ENCODE measurements around the gene SPAAR. TPM values are rescaled to one million over a fixed set of nuclear protein-coding genes. Genes with fewer than 3 reads are reported as not detected.

The SPAAR gene
- total RNA-seq, 4 donors from 2014 or later, result 0.49 to 1.3 (median 1.1) TPM; not detected in 1

GRCh38 chr9:35907711-35908503 lies 1.4 kb upstream of the SPAAR start:
- WGBS, result 40% methylated on average over 13 of the region's 13 CpGs
- Histone ChIP-seq H3K36me3 (no peaks in the 10 kb centered on the region), H3K27me3 (no peaks in the 10 kb centered on the region), H3K27ac (peak overlapping the region; percentile 96), H3K4me3 (peak overlapping the region; percentile 41), H3K9me3 (no peaks in the 10 kb centered on the region), H3K4me1 (peaks cover 83% of the 10 kb centered on the region)
- DNase-seq (ENCODE audit: low spot score in 2 of 2), result peak in 1 of 2 donors; percentile 85
- TF ChIP-seq CTCF (IDR thresholded peaks at IDR 0.05) (no peak), POLR2AphosphoS5 (IDR thresholded peaks at IDR 0.05) (peak in 1 of 3 donors; percentile 41), EP300 (IDR thresholded peaks at IDR 0.05) (no peak), POLR2A (IDR thresholded peaks at IDR 0.05) (no peak)

- peak overlapping the region; percentile 41 for H3K4me3 ChIP-seq
- no peaks in the 10 kb centered on the region for H3K9me3 ChIP-seq
- H3K27me3 ChIP-seq, result no peaks in the 10 kb centered on the region
- peaks cover 79% of the 10 kb centered on the region for H3K4me1 ChIP-seq
- DNase-seq (ENCODE audit: low spot score in 2 of 2), result no peak
- WGBS, result 76% methylated on average over 9 of the region's 9 CpGs
- no peak for TF ChIP-seq EP300 (IDR thresholded peaks at IDR 0.05)
- no peak for TF ChIP-seq POLR2A (IDR thresholded peaks at IDR 0.05)
- no peak for TF ChIP-seq CTCF (IDR thresholded peaks at IDR 0.05)
- no peak for TF ChIP-seq POLR2AphosphoS5 (IDR thresholded peaks at IDR 0.05)
- peak overlapping the region; percentile 96 for H3K27ac ChIP-seq
- H3K36me3 ChIP-seq, result no peaks in the 10 kb centered on the region
Observed at GRCh38 chr9:35908504-35909125, 675 bp upstream of the SPAAR start.

- Histone ChIP-seq H3K27ac (peak overlapping the region; percentile 96), H3K36me3 (no peaks in the 10 kb centered on the region), H3K9me3 (no peaks in the 10 kb centered on the region), H3K4me3 (no peak overlapping the region), H3K27me3 (no peaks in the 10 kb centered on the region), H3K4me1 (peaks cover 76% of the 10 kb centered on the region)
- 85% methylated on average over 31 of the region's 34 CpGs for WGBS
- no peak for DNase-seq (ENCODE audit: low spot score in 2 of 2)
- TF ChIP-seq CTCF (IDR thresholded peaks at IDR 0.05) (no peak), POLR2AphosphoS5 (IDR thresholded peaks at IDR 0.05) (no peak), POLR2A (IDR thresholded peaks at IDR 0.05) (no peak), EP300 (IDR thresholded peaks at IDR 0.05) (no peak)
Observed at GRCh38 chr9:35909687-35910612, 660 bp downstream of the SPAAR start.

GRCh38 chr9:35910613-35911359 lies 1.5 kb downstream of the SPAAR start:
- peak overlapping the region; percentile 40 for H3K27ac ChIP-seq
- WGBS, result 60% methylated on average over 14 of the region's 14 CpGs
- no peak for DNase-seq (ENCODE audit: low spot score in 2 of 2)
- TF ChIP-seq POLR2AphosphoS5 (IDR thresholded peaks at IDR 0.05) (no peak), CTCF (IDR thresholded peaks at IDR 0.05) (peak in 1 of 2 donors; percentile 25)
- no peaks in the 10 kb centered on the region for H3K9me3 ChIP-seq
- H3K4me1 ChIP-seq, result peaks cover 72% of the 10 kb centered on the region
- H3K4me3 ChIP-seq, result no peak overlapping the region
- H3K36me3 ChIP-seq, result no peaks in the 10 kb centered on the region
- H3K27me3 ChIP-seq, result no peaks in the 10 kb centered on the region

All from suprapubic skin (tissue), 4 donors.